HFFc6 (cell line): ENCODE measurements around the gene MED27. TPM values are rescaled to one million over a fixed set of nuclear protein-coding genes. Genes with fewer than 3 reads are reported as not detected.

Source experiments
- DNase-seq: peaks from one replicate; pipeline ENCODE4 v3.0.0-alpha.2; 2018
- H3K27ac Mint-ChIP-seq: 2 replicates; pipeline ENCODE4 v1.8.0; 2020; ENCODE audit warnings: mild to moderate bottlenecking, mixed read lengths
- H3K27me3 Mint-ChIP-seq: 2 replicates; pipeline ENCODE4 v1.8.0; 2021; ENCODE audit warnings: mild to moderate bottlenecking, moderate library complexity, mixed read lengths; ENCODE audit not compliant: insufficient read depth
- H3K36me3 Mint-ChIP-seq: 2 replicates; pipeline ENCODE4 v1.8.0; 2021; ENCODE audit warnings: low read depth, mixed read lengths
- H3K4me1 Mint-ChIP-seq: 2 replicates; pipeline ENCODE4 v1.8.0; 2020; ENCODE audit warnings: low read depth, mixed read lengths
- H3K4me3 Mint-ChIP-seq: 2 replicates; pipeline ENCODE4 v1.8.0; 2020; ENCODE audit warnings: mild to moderate bottlenecking, moderate library complexity, mixed read lengths
- H3K9me3 Mint-ChIP-seq: 2 replicates; pipeline ENCODE4 v1.8.0; 2020; ENCODE audit warnings: mild to moderate bottlenecking, mixed read lengths
- CTCF ChIP-seq: fragments of 200-600 bp; sonication (generic); IDR thresholded peaks from 2 replicates; pipeline ENCODE4 v1.5.0; 2021; ENCODE audit warnings: antibody characterized with exemption, mild to moderate bottlenecking
- total RNA-seq, 6 experiments: library from RNA; stranded (reverse); fragmentation: NEBNext Ultra II Directional; extraction: Animal tissue kit (Norgen Biotek cat#: 25700); gene quantifications; 2 replicates in 1 of 6; 3 replicates in 5 of 6; pipeline ENCODE4 v1.2.3, GENCODE V29; 2021

The MED27 gene
- total RNA-seq, 6 experiments from 2014 or later, result 30.2 to 37.7 (median 32.7) TPM

- no peak for TF ChIP-seq CTCF
- Mint-ChIP-seq H3K27me3 (peaks cover 40% of the 10 kb centered on the region), H3K27ac (no peak overlapping the region), H3K4me1 (peaks cover 10% of the 10 kb centered on the region), H3K9me3 (no peaks in the 10 kb centered on the region), H3K36me3 (no peaks in the 10 kb centered on the region), H3K4me3 (no peak overlapping the region)
- no peak for DNase-seq
Observed at GRCh38 chr9:132108728-132109127, 29.1 kb upstream of the MED27 start.

DNA sequence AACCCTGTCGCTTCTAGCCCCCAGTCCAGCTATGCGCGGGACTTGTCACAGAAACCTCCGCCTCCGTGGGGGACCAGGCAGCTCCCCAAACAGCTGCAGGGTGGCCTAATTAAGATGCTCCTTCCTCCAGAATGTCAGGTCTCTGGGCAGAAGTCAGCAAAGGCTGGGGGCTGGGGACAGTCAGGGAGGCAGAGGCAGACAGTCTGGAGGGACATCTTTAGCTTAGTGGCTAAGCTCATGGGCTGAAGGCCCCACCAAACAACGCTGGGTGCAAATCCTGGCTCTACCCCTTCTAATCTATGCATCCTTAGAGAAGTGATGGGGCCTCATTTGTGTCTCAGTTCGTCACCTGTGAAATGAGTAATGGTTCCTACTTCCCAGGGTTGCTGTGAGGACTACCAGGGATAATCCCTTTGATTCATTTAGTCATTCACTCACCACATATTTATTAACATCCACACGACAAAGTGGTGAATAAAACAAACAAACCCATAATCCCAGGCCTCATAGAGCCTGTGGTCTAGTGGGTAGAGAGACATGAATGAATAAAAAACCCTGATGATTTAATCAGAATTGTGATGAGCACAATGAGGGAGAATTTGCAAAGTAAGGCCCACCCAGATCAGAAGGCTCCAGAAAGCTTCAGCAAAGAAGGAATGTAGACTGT is 20.2 kb upstream of the MED27 start:
- no peak overlapping the region for H3K4me3 Mint-ChIP-seq
- H3K27ac Mint-ChIP-seq, result no peak overlapping the region
- 0 out of 2 replicates have a peak, but pooled peaks cover 3% of the 10 kb centered on the region for H3K36me3 Mint-ChIP-seq
- no peak for DNase-seq
- no peak for TF ChIP-seq CTCF
- peaks cover 40% of the 10 kb centered on the region for H3K27me3 Mint-ChIP-seq
- H3K9me3 Mint-ChIP-seq, result no peaks in the 10 kb centered on the region
- peaks cover 3% of the 10 kb centered on the region for H3K4me1 Mint-ChIP-seq

GRCh38 chr9:132099167-132099566 is 19.5 kb upstream of the MED27 start:
- peaks cover 10% of the 10 kb centered on the region for H3K4me1 Mint-ChIP-seq
- 0 out of 2 replicates have a peak, but pooled peaks cover 3% of the 10 kb centered on the region for H3K36me3 Mint-ChIP-seq

GRCh38 chr9:132094314-132094791 is 14.7 kb upstream of the MED27 start:
- TF ChIP-seq CTCF, result no peak
- 0 out of 2 replicates have a peak, but pooled peaks cover 3% of the 10 kb centered on the region for H3K36me3 Mint-ChIP-seq
- peak overlapping the region; percentile 27 for H3K27ac Mint-ChIP-seq
- DNase-seq, result peak; percentile 79
- H3K9me3 Mint-ChIP-seq, result no peaks in the 10 kb centered on the region
- H3K4me3 Mint-ChIP-seq, result 0 out of 2 replicates have a peak overlapping the region, but pooled peaks have one; percentile 21
- peaks cover 19% of the 10 kb centered on the region for H3K4me1 Mint-ChIP-seq
- H3K27me3 Mint-ChIP-seq, result peaks cover 26% of the 10 kb centered on the region

More at GRCh38 chr9:132099167-132099566, 19.5 kb upstream of the MED27 start:
- no peak overlapping the region for H3K27ac Mint-ChIP-seq
- no peak for TF ChIP-seq CTCF
- no peak overlapping the region for H3K4me3 Mint-ChIP-seq
- no peak for DNase-seq
- H3K9me3 Mint-ChIP-seq, result no peaks in the 10 kb centered on the region
- H3K27me3 Mint-ChIP-seq, result peaks cover 36% of the 10 kb centered on the region

- H3K4me1 Mint-ChIP-seq, result peaks cover 19% of the 10 kb centered on the region
- peaks cover 30% of the 10 kb centered on the region for H3K27me3 Mint-ChIP-seq
- no peak for DNase-seq
- no peaks in the 10 kb centered on the region for H3K9me3 Mint-ChIP-seq
- no peak overlapping the region for H3K4me3 Mint-ChIP-seq
- H3K36me3 Mint-ChIP-seq, result no peaks in the 10 kb centered on the region
- H3K27ac Mint-ChIP-seq, result no peak overlapping the region
- TF ChIP-seq CTCF, result no peak
Observed at GRCh38 chr9:132090771-132091170, 11.1 kb upstream of the MED27 start.
